ENCODE data around the gene HSD11B1L.

- TF ChIP-seq POLR2A (IDR thresholded peaks at IDR 0.05) (no peak), CTCF (IDR thresholded peaks at IDR 0.05) (no peak)
Measured at GRCh38 chr19:5632657-5633056, 48.2 kb upstream of the HSD11B1L start.

All from sigmoid colon (tissue), 3 donors.